ENCODE data around the gene CRY2. TPM values are rescaled to one million over a fixed set of nuclear protein-coding genes. Genes with fewer than 3 reads are reported as not detected.

Gene CRY2
- total and polyA plus RNA-seq, 2 of the 8 experiments (the other 6 are each of a cell fraction or from before 2014, with no cell fraction given) = 8.0 to 9.4 TPM

DNA sequence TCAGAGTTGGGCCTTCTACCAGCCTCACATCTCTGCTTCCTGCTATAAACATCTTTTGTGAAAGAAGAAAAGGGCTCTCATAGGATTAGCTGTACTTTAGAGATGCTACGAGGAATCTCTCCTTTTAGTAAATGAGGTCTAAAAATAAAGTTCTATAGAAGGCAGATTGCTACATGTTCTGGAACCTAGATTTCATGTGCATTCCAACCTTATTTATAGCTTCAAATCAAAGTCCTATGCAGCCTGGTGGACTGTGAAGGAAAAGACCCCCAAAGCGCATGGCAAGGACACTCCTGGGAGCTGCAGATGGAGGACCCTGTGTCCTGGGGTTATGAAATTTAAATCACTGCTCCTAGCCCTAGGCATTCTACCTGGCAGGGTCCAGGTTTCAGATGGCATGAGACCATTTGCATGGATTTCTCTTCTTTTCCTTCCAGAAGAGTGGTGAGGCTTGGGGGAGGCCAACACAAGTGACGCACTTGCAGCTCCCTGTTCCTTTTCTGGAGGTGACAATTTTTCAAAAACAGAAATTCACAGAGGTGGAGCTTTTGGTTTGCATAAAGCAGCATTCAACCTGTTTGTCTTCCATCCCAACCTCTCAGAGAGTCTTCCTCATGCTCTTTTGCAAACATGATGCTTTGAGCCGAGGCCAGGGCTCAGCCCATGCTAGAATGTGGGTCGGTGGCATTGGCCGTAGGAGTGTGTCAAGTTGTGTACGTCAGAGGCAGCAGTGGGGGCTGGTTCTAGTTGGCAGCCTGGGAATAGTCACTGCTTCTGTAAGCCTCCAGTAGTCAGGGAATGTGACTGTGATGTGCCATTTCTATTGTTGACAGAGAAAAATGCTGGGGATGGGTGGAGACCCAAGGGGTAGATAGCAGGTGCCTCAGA lies 6.3 kb downstream of the CRY2 start (continued):
- TF ChIP-seq, protein P1, sequence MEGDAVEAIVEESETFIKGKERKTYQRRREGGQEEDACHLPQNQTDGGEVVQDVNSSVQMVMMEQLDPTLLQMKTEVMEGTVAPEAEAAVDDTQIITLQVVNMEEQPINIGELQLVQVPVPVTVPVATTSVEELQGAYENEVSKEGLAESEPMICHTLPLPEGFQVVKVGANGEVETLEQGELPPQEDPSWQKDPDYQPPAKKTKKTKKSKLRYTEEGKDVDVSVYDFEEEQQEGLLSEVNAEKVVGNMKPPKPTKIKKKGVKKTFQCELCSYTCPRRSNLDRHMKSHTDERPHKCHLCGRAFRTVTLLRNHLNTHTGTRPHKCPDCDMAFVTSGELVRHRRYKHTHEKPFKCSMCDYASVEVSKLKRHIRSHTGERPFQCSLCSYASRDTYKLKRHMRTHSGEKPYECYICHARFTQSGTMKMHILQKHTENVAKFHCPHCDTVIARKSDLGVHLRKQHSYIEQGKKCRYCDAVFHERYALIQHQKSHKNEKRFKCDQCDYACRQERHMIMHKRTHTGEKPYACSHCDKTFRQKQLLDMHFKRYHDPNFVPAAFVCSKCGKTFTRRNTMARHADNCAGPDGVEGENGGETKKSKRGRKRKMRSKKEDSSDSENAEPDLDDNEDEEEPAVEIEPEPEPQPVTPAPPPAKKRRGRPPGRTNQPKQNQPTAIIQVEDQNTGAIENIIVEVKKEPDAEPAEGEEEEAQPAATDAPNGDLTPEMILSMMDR (IDR thresholded peaks at IDR 0.05; ENCODE audit: control extremely low read depth in 1 of 3, insufficient read depth in 1 of 3, low read depth in 1 of 3, low read length in 3 of 3) = no peak
- no peak for TF ChIP-seq JUND (IDR thresholded peaks at IDR 0.05; ENCODE audit: low read length)
- TF ChIP-seq, protein P2, sequence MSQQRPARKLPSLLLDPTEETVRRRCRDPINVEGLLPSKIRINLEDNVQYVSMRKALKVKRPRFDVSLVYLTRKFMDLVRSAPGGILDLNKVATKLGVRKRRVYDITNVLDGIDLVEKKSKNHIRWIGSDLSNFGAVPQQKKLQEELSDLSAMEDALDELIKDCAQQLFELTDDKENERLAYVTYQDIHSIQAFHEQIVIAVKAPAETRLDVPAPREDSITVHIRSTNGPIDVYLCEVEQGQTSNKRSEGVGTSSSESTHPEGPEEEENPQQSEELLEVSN (IDR thresholded peaks at IDR 0.05) = no peak
- no peak for TF ChIP-seq HDAC2 (IDR thresholded peaks at IDR 0.05; ENCODE audit: borderline replicate concordance in 1 of 2, low read depth in 2 of 2, low read length in 2 of 2)
- TF ChIP-seq NANOG (IDR thresholded peaks at IDR 0.05; ENCODE audit: insufficient read depth, low read depth, low read length, poor library complexity, severe bottlenecking) = no peak
- TF ChIP-seq TEAD4 (IDR thresholded peaks at IDR 0.05; ENCODE audit: low read depth, low read length) = no peak

Data from H1 (cell line).